ENCODE measurements around the gene CHST8. TPM values are rescaled to one million over a fixed set of nuclear protein-coding genes. Genes with fewer than 3 reads are reported as not detected.

CHST8 gene
- total RNA-seq, 1 donor from 2014 or later: not detected

- intact Hi-C loops (cut with DNase I): no loop called here
- H3K4me1 ChIP-seq: no peaks in the 10 kb centered on the region
- H3K4me3 ChIP-seq: no peak overlapping the region
- no peak for DNase-seq (ENCODE audit: low spot score in 2 of 2)
- no peak for TF ChIP-seq CTCF (IDR thresholded peaks at IDR 0.05)
- H3K27me3 ChIP-seq: no peaks in the 10 kb centered on the region
- H3K9me3 ChIP-seq: no peaks in the 10 kb centered on the region
- no peaks in the 10 kb centered on the region for H3K36me3 ChIP-seq
- H3K27ac ChIP-seq: no peak overlapping the region
Observed at GRCh38 chr19:33647146-33647545, 25.4 kb downstream of the CHST8 start.

- no peaks in the 10 kb centered on the region for H3K27me3 ChIP-seq
- no peak for DNase-seq (ENCODE audit: low spot score in 2 of 2)
- no peaks in the 10 kb centered on the region for H3K36me3 ChIP-seq
- no peak overlapping the region for H3K4me3 ChIP-seq
- intact Hi-C loops (cut with DNase I): no loop called here
- H3K4me1 ChIP-seq: no peaks in the 10 kb centered on the region
- H3K27ac ChIP-seq: no peak overlapping the region
- no peak for TF ChIP-seq CTCF (IDR thresholded peaks at IDR 0.05)
- H3K9me3 ChIP-seq: no peaks in the 10 kb centered on the region
Observed at GRCh38 chr19:33649627-33650305, 28.0 kb downstream of the CHST8 start.

- Histone ChIP-seq H3K4me3 (no peak overlapping the region), H3K27ac (no peak overlapping the region), H3K4me1 (no peaks in the 10 kb centered on the region), H3K27me3 (no peaks in the 10 kb centered on the region), H3K9me3 (no peaks in the 10 kb centered on the region), H3K36me3 (no peaks in the 10 kb centered on the region)
- TF ChIP-seq CTCF (IDR thresholded peaks at IDR 0.05): no peak
- no peak for DNase-seq (ENCODE audit: low spot score in 2 of 2)
- intact Hi-C loops (cut with DNase I): no loop called here
Observed at GRCh38 chr19:33653684-33654083, 31.9 kb downstream of the CHST8 start.

- Histone ChIP-seq H3K4me1 (no peaks in the 10 kb centered on the region), H3K27ac (no peak overlapping the region), H3K36me3 (no peaks in the 10 kb centered on the region), H3K4me3 (no peak overlapping the region), H3K27me3 (no peaks in the 10 kb centered on the region), H3K9me3 (no peaks in the 10 kb centered on the region)
- intact Hi-C loops (cut with DNase I): no loop called here
- TF ChIP-seq CTCF (IDR thresholded peaks at IDR 0.05): no peak
- DNase-seq (ENCODE audit: low spot score in 2 of 2): no peak
Observed at GRCh38 chr19:33654840-33655508, 33.2 kb downstream of the CHST8 start.

GRCh38 chr19:33659835-33660234, 38.1 kb downstream of the CHST8 start:
- no peak overlapping the region for H3K27ac ChIP-seq
- no peak for DNase-seq (ENCODE audit: low spot score in 2 of 2)
- H3K36me3 ChIP-seq: no peaks in the 10 kb centered on the region
- H3K9me3 ChIP-seq: no peaks in the 10 kb centered on the region
- no peaks in the 10 kb centered on the region for H3K27me3 ChIP-seq
- no peak overlapping the region for H3K4me3 ChIP-seq
- intact Hi-C loops (cut with DNase I): no loop called here
- TF ChIP-seq CTCF (IDR thresholded peaks at IDR 0.05): no peak
- H3K4me1 ChIP-seq: no peaks in the 10 kb centered on the region
